ENCODE results near the gene MIGA2. TPM values are rescaled to one million over a fixed set of nuclear protein-coding genes. Genes with fewer than 3 reads are reported as not detected.

The MIGA2 gene
- total and polyA plus RNA-seq, 4 donors: 8.0 to 42.6 (median 16.9) TPM

DNA sequence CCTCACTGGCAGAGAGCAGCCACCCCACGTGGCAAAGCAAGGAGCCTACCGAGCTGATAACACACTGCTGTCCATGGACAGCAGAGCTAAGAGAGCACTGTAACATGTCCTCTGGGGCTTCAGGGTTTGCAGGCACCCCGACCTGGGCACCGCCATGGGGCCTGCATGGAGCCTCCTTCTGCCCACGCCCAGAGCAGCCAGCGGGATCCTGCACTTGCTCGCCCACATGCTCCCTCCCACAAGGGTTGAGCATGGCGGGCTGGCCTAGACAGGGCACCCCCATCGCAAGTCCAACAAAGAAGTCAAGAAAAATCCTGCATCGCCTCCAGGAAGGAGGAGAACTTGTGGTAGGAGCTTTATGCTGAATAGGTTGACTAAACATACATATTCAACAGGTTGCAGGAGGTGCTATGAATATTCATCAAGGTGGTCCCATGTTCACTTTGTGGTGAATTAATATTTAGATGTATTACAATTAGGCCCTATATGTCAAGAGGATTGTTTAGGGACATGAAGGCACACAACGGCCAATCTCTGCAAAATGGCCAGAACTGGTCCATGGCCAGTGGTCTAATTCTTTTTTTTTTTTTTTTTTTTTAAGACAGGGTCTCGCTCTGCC, 3.8 kb upstream of the MIGA2 start:
- TF ChIP-seq, protein P1, sequence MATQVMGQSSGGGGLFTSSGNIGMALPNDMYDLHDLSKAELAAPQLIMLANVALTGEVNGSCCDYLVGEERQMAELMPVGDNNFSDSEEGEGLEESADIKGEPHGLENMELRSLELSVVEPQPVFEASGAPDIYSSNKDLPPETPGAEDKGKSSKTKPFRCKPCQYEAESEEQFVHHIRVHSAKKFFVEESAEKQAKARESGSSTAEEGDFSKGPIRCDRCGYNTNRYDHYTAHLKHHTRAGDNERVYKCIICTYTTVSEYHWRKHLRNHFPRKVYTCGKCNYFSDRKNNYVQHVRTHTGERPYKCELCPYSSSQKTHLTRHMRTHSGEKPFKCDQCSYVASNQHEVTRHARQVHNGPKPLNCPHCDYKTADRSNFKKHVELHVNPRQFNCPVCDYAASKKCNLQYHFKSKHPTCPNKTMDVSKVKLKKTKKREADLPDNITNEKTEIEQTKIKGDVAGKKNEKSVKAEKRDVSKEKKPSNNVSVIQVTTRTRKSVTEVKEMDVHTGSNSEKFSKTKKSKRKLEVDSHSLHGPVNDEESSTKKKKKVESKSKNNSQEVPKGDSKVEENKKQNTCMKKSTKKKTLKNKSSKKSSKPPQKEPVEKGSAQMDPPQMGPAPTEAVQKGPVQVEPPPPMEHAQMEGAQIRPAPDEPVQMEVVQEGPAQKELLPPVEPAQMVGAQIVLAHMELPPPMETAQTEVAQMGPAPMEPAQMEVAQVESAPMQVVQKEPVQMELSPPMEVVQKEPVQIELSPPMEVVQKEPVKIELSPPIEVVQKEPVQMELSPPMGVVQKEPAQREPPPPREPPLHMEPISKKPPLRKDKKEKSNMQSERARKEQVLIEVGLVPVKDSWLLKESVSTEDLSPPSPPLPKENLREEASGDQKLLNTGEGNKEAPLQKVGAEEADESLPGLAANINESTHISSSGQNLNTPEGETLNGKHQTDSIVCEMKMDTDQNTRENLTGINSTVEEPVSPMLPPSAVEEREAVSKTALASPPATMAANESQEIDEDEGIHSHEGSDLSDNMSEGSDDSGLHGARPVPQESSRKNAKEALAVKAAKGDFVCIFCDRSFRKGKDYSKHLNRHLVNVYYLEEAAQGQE (IDR thresholded peaks at IDR 0.05): no peak
- TF ChIP-seq HNF4G (IDR thresholded peaks at IDR 0.05) (no peak), GABPA (IDR thresholded peaks at IDR 0.05 in 1 of 2, conservative IDR thresholded peaks at IDR 0.05 in 1 of 2) (no peak), SP1 (IDR thresholded peaks at IDR 0.05) (no peak), FOXA2 (IDR thresholded peaks at IDR 0.05) (no peak), NR2F2 (IDR thresholded peaks at IDR 0.05) (no peak), EGR1 (IDR thresholded peaks at IDR 0.05; ENCODE audit: low read depth in 2 of 2) (no peak), RXRA (IDR thresholded peaks at IDR 0.05) (no peak)
- TF ChIP-seq, protein P2, sequence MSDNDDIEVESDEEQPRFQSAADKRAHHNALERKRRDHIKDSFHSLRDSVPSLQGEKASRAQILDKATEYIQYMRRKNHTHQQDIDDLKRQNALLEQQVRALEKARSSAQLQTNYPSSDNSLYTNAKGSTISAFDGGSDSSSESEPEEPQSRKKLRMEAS (IDR thresholded peaks at IDR 0.05): no peak
- TF ChIP-seq, protein P3, sequence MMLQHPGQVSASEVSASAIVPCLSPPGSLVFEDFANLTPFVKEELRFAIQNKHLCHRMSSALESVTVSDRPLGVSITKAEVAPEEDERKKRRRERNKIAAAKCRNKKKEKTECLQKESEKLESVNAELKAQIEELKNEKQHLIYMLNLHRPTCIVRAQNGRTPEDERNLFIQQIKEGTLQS (IDR thresholded peaks at IDR 0.05): no peak
- no peak overlapping the region for H3K27ac ChIP-seq (ENCODE audit: low read depth in 1 of 2, low read length in 2 of 2)
- H3K4me1 ChIP-seq (ENCODE audit: control insufficient read depth in 4 of 4, insufficient read depth in 4 of 4, low read length in 3 of 4): peaks cover 5 to 20% (median 12%) of the 10 kb centered on the region in 4 donors
- no peak overlapping the region for H3K4me3 ChIP-seq (ENCODE audit: low read depth in 1 of 3, low read length in 3 of 3)
- no peak for DNase-seq (ENCODE audit: low spot score)
- 91% methylated on average over 12 of the region's 12 CpGs for WGBS
- no peaks in the 10 kb centered on the region for H3K9me3 ChIP-seq (ENCODE audit: control insufficient read depth in 4 of 4, low read length in 3 of 4)
- no peaks in the 10 kb centered on the region for H3K27me3 ChIP-seq (ENCODE audit: control insufficient read depth in 4 of 4, insufficient read depth in 4 of 4, low read length in 3 of 4)
- H3K9ac ChIP-seq (ENCODE audit: low read depth in 1 of 2, low read length in 2 of 2): no peak overlapping the region
- no peaks in the 10 kb centered on the region for H3K36me3 ChIP-seq (ENCODE audit: control insufficient read depth in 4 of 4, insufficient read depth in 3 of 4, low read depth in 1 of 4, low read length in 3 of 4)

DNA sequence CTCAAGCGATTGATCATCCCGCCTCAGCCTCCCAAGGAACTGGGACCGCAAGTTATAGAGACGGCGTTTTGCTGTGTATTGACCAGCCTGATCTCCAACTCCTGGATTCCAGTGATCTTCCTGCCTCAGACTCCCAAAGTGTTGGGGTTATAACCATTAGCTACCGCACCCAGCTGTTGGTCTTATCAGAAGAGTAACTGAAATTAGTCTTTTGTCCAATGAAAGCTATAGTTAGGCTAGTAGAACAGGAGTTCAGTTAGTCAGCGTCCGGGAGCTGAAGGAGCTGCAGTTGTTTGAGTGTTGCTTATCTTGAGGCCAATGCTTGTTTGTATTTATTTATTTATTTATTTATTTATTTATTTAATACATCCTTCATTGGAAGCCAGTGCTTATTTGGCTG, 3.2 kb upstream of the MIGA2 start:
- TF ChIP-seq RAD21 (IDR thresholded peaks at IDR 0.05) (no peak), EGR1 (IDR thresholded peaks at IDR 0.05; ENCODE audit: low read depth in 2 of 2) (no peak), HNF4G (IDR thresholded peaks at IDR 0.05) (no peak), TAF1 (conservative IDR thresholded peaks at IDR 0.05) (no peak), FOXA1 (IDR thresholded peaks at IDR 0.05) (no peak), YY1 (IDR thresholded peaks at IDR 0.05) (no peak), RXRA (IDR thresholded peaks at IDR 0.05) (no peak), GABPA (IDR thresholded peaks at IDR 0.05 in 1 of 2, conservative IDR thresholded peaks at IDR 0.05 in 1 of 2) (no peak), SP1 (IDR thresholded peaks at IDR 0.05) (no peak), NR2F2 (IDR thresholded peaks at IDR 0.05) (no peak)
- TF ChIP-seq, protein P4, sequence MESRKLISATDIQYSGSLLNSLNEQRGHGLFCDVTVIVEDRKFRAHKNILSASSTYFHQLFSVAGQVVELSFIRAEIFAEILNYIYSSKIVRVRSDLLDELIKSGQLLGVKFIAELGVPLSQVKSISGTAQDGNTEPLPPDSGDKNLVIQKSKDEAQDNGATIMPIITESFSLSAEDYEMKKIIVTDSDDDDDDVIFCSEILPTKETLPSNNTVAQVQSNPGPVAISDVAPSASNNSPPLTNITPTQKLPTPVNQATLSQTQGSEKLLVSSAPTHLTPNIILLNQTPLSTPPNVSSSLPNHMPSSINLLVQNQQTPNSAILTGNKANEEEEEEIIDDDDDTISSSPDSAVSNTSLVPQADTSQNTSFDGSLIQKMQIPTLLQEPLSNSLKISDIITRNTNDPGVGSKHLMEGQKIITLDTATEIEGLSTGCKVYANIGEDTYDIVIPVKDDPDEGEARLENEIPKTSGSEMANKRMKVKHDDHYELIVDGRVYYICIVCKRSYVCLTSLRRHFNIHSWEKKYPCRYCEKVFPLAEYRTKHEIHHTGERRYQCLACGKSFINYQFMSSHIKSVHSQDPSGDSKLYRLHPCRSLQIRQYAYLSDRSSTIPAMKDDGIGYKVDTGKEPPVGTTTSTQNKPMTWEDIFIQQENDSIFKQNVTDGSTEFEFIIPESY (IDR thresholded peaks at IDR 0.05): no peak
- TF ChIP-seq, protein P3 (IDR thresholded peaks at IDR 0.05): no peak
- TF ChIP-seq, protein P5, sequence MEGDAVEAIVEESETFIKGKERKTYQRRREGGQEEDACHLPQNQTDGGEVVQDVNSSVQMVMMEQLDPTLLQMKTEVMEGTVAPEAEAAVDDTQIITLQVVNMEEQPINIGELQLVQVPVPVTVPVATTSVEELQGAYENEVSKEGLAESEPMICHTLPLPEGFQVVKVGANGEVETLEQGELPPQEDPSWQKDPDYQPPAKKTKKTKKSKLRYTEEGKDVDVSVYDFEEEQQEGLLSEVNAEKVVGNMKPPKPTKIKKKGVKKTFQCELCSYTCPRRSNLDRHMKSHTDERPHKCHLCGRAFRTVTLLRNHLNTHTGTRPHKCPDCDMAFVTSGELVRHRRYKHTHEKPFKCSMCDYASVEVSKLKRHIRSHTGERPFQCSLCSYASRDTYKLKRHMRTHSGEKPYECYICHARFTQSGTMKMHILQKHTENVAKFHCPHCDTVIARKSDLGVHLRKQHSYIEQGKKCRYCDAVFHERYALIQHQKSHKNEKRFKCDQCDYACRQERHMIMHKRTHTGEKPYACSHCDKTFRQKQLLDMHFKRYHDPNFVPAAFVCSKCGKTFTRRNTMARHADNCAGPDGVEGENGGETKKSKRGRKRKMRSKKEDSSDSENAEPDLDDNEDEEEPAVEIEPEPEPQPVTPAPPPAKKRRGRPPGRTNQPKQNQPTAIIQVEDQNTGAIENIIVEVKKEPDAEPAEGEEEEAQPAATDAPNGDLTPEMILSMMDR (IDR thresholded peaks at IDR 0.05; ENCODE audit: low read depth, low read length, missing input control): no peak
- TF ChIP-seq, protein P2 (IDR thresholded peaks at IDR 0.05): no peak
- TF ChIP-seq, protein P1 (IDR thresholded peaks at IDR 0.05): no peak
- H3K9ac ChIP-seq (ENCODE audit: low read depth in 1 of 2, low read length in 2 of 2): no peak overlapping the region
- no peak for DNase-seq (ENCODE audit: low spot score)
- 83% methylated on average over 8 of the region's 8 CpGs for WGBS
- H3K9me3 ChIP-seq (ENCODE audit: control insufficient read depth in 4 of 4, low read length in 3 of 4): no peaks in the 10 kb centered on the region
- H3K36me3 ChIP-seq (ENCODE audit: control insufficient read depth in 4 of 4, insufficient read depth in 3 of 4, low read depth in 1 of 4, low read length in 3 of 4): no peaks in the 10 kb centered on the region
- H3K27ac ChIP-seq (ENCODE audit: low read depth in 1 of 2, low read length in 2 of 2): no peak overlapping the region
- H3K27me3 ChIP-seq (ENCODE audit: control insufficient read depth in 4 of 4, insufficient read depth in 4 of 4, low read length in 3 of 4): no peaks in the 10 kb centered on the region
- H3K4me3 ChIP-seq (ENCODE audit: low read depth in 1 of 3, low read length in 3 of 3): no peak overlapping the region
- peaks cover 8 to 23% (median 16%) of the 10 kb centered on the region in 4 donors for H3K4me1 ChIP-seq (ENCODE audit: control insufficient read depth in 4 of 4, insufficient read depth in 4 of 4, low read length in 3 of 4)
